ENCODE results near the gene C1S. TPM values are rescaled to one million over a fixed set of nuclear protein-coding genes. Genes with fewer than 3 reads are reported as not detected.

C1S gene
- total and polyA plus RNA-seq, 9 of the 15 experiments (the other 6 are each of a cell fraction or from before 2014, with no cell fraction given) = 0.08 to 0.84 (median 0.27) TPM

DNA sequence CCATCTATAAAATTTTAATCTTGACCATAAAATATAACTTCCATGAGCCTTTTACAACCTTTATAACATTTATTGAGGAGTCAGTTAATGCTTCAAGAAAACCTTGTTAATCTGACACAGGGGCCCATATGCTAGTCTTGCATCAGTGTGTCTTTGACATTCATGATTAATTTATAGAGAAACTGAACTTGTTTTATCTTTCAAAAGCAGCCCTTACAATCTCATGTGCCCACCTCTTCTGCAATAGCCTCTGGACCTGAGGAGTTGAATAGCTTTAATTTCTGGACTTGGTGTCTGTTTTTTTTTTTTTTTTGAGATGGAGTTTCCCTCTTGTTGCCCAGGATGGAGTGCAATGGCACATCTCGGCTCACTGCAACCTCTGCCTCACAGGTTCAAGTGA, 33.7 kb upstream of the C1S start:
- ChIA-PET CTCF (ENCODE audit: low intra/inter-chr PET ratio) (interaction anchor here (0.7 kb wide), 1 partner anchor 71 kb away, joined by 7 read pairs; no protein-coding TSS in a partner anchor), POLR2A (interaction anchor here (0.7 kb wide), 1 partner anchor 101 kb away, joined by 4 read pairs; no protein-coding TSS in a partner anchor)
- in situ Hi-C loops (cut with MboI) = no loop called here
- H3K9me1 ChIP-seq (ENCODE audit: control insufficient read depth, insufficient read depth, low read length) = no peaks in the 10 kb centered on the region
- FAIRE-seq (no peak), DNase-seq (ENCODE audit: extremely low read depth in 1 of 4, low spot score in 3 of 4) (no peak), ATAC-seq (peak; percentile 39; the same call in 2 of the 3 replicates)
- no peaks in the 10 kb centered on the region for H3K27me3 ChIP-seq (ENCODE audit: control insufficient read depth in 2 of 2, insufficient read depth in 2 of 2, low read length in 2 of 2)
- no CpG with 5 or more reads among the region's 1 CpG for WGBS (ENCODE audit: insufficient coverage, low coverage, missing lambda C conversion rate)
- no peak overlapping the region for H3K4me3 ChIP-seq
- intact Hi-C loops (cut with micrococcal nuclease) = no loop called here
- H3K9me3 ChIP-seq (replicated peaks; ENCODE audit: control insufficient read depth, insufficient read depth, low read depth, low read length) = no peaks in the 10 kb centered on the region
- no TSS peak for BruUV-seq (replicated peaks)
- H3K4me2 ChIP-seq (ENCODE audit: insufficient read depth, low read length) = no peak overlapping the region
- no peaks in the 10 kb centered on the region for H3K79me2 ChIP-seq (ENCODE audit: control insufficient read depth, insufficient read depth, low read length)
- H3K4me1 ChIP-seq (replicated peaks in 1 of 2; ENCODE audit: control insufficient read depth in 2 of 2, insufficient read depth in 2 of 2, low read length in 2 of 2) = peaks cover 0 to 6% of the 10 kb centered on the region in 2 experiments; a peak in 3 of 5 replicates
- no peaks in the 10 kb centered on the region for H4K20me1 ChIP-seq (replicated peaks; ENCODE audit: control insufficient read depth, insufficient read depth, low read length)
- no peak overlapping the region for H3K27ac ChIP-seq (ENCODE audit: extremely low read depth, low read depth, low read length)
- H2AFZ ChIP-seq (ENCODE audit: low read depth, low read length) = no peak overlapping the region
- no peak overlapping the region for H3K9ac ChIP-seq (ENCODE audit: insufficient read depth in 1 of 2, low read depth in 2 of 2, low read length in 2 of 2)
- no peaks in the 10 kb centered on the region for H3K36me3 ChIP-seq (ENCODE audit: control insufficient read depth, insufficient read depth, low read length)
- TF ChIP-seq, protein P1, sequence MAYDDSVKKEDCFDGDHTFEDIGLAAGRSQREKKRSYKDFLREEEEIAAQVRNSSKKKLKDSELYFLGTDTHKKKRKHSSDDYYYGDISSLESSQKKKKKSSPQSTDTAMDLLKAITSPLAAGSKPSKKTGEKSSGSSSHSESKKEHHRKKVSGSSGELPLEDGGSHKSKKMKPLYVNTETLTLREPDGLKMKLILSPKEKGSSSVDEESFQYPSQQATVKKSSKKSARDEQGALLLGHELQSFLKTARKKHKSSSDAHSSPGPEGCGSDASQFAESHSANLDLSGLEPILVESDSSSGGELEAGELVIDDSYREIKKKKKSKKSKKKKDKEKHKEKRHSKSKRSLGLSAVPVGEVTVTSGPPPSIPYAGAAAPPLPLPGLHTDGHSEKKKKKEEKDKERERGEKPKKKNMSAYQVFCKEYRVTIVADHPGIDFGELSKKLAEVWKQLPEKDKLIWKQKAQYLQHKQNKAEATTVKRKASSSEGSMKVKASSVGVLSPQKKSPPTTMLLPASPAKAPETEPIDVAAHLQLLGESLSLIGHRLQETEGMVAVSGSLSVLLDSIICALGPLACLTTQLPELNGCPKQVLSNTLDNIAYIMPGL (CRISPR knock-in tag; IDR thresholded peaks at IDR 0.05) = no peak
- TF ChIP-seq TCF3 (CRISPR knock-in tag; IDR thresholded peaks at IDR 0.05) (peak; percentile 78), ZNF444 (CRISPR knock-in tag; IDR thresholded peaks at IDR 0.05) (no peak), POLR2AphosphoS5 (IDR thresholded peaks at IDR 0.05; ENCODE audit: control insufficient read depth, insufficient read depth, low read depth, low read length) (0 out of 2 replicates have a peak, but pooled peaks have one; percentile 20), BRCA1 (IDR thresholded peaks at IDR 0.05) (no peak), BRCA1 (CRISPR knock-in tag; IDR thresholded peaks at IDR 0.05) (no peak), NELFE (IDR thresholded peaks at IDR 0.05; ENCODE audit: insufficient read depth, insufficient read length) (no peak), ZNF696 (CRISPR knock-in tag; conservative IDR thresholded peaks at IDR 0.05) (no peak), FOXA3 (CRISPR knock-in tag; conservative IDR thresholded peaks at IDR 0.05 in 1 of 2, IDR thresholded peaks at IDR 0.05 in 1 of 2) (no peak), SETDB1 (IDR thresholded peaks at IDR 0.05; ENCODE audit: low read length) (no peak), ERF (CRISPR knock-in tag; IDR thresholded peaks at IDR 0.05) (no peak), CBFA2T3 (IDR thresholded peaks at IDR 0.05) (peak; percentile 83), NCOR1 (IDR thresholded peaks at IDR 0.05) (peak; percentile 24; the same call in 1 of the 2 replicates)
- TF ChIP-seq, protein P2, sequence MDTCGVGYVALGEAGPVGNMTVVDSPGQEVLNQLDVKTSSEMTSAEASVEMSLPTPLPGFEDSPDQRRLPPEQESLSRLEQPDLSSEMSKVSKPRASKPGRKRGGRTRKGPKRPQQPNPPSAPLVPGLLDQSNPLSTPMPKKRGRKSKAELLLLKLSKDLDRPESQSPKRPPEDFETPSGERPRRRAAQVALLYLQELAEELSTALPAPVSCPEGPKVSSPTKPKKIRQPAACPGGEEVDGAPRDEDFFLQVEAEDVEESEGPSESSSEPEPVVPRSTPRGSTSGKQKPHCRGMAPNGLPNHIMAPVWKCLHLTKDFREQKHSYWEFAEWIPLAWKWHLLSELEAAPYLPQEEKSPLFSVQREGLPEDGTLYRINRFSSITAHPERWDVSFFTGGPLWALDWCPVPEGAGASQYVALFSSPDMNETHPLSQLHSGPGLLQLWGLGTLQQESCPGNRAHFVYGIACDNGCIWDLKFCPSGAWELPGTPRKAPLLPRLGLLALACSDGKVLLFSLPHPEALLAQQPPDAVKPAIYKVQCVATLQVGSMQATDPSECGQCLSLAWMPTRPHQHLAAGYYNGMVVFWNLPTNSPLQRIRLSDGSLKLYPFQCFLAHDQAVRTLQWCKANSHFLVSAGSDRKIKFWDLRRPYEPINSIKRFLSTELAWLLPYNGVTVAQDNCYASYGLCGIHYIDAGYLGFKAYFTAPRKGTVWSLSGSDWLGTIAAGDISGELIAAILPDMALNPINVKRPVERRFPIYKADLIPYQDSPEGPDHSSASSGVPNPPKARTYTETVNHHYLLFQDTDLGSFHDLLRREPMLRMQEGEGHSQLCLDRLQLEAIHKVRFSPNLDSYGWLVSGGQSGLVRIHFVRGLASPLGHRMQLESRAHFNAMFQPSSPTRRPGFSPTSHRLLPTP (IDR thresholded peaks at IDR 0.05; ENCODE audit: borderline replicate concordance, extremely low read depth, insufficient read length) = no peak
- TF ChIP-seq, protein P3, sequence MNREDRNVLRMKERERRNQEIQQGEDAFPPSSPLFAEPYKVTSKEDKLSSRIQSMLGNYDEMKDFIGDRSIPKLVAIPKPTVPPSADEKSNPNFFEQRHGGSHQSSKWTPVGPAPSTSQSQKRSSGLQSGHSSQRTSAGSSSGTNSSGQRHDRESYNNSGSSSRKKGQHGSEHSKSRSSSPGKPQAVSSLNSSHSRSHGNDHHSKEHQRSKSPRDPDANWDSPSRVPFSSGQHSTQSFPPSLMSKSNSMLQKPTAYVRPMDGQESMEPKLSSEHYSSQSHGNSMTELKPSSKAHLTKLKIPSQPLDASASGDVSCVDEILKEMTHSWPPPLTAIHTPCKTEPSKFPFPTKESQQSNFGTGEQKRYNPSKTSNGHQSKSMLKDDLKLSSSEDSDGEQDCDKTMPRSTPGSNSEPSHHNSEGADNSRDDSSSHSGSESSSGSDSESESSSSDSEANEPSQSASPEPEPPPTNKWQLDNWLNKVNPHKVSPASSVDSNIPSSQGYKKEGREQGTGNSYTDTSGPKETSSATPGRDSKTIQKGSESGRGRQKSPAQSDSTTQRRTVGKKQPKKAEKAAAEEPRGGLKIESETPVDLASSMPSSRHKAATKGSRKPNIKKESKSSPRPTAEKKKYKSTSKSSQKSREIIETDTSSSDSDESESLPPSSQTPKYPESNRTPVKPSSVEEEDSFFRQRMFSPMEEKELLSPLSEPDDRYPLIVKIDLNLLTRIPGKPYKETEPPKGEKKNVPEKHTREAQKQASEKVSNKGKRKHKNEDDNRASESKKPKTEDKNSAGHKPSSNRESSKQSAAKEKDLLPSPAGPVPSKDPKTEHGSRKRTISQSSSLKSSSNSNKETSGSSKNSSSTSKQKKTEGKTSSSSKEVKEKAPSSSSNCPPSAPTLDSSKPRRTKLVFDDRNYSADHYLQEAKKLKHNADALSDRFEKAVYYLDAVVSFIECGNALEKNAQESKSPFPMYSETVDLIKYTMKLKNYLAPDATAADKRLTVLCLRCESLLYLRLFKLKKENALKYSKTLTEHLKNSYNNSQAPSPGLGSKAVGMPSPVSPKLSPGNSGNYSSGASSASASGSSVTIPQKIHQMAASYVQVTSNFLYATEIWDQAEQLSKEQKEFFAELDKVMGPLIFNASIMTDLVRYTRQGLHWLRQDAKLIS (CRISPR knock-in tag; IDR thresholded peaks at IDR 0.05) = no peak

All from K562 (cell line).